Osteocyte (in vitro differentiated cells): ENCODE measurements around the gene AFF3. TPM values are rescaled to one million over a fixed set of nuclear protein-coding genes. Genes with fewer than 3 reads are reported as not detected.
A peak's percentile ranks its signal among the peaks of the same experiment; 100 is the strongest.
"Not testable (repeated sequence)": the region's sequence is repeated elsewhere in the genome, so short reads cannot be mapped to it uniquely, and the experiment has no call there.

Experiments
- DNase-seq: peaks from one replicate; pipeline ENCODE4 v3.0.0; 2021; ENCODE audit warnings: mixed read lengths; ENCODE audit not compliant: unreplicated experiment; ENCODE audit errors: extremely low spot score
- H3K27ac Mint-ChIP-seq: one replicate; pipeline ENCODE4 v1.8.0; 2021; ENCODE audit warnings: mild to moderate bottlenecking, mixed read lengths; ENCODE audit not compliant: unreplicated experiment
- H3K27me3 Mint-ChIP-seq: one replicate; pipeline ENCODE4 v1.8.0; 2021; ENCODE audit warnings: mixed read lengths; ENCODE audit not compliant: unreplicated experiment
- H3K36me3 Mint-ChIP-seq: one replicate; pipeline ENCODE4 v1.8.0; 2021; ENCODE audit warnings: mixed read lengths; ENCODE audit not compliant: unreplicated experiment
- H3K4me1 Mint-ChIP-seq: one replicate; pipeline ENCODE4 v1.8.0; 2021; ENCODE audit warnings: mixed read lengths; ENCODE audit not compliant: unreplicated experiment
- H3K4me3 Mint-ChIP-seq: one replicate; pipeline ENCODE4 v1.8.0; 2021; ENCODE audit warnings: mild to moderate bottlenecking, moderate library complexity, mixed read lengths; ENCODE audit not compliant: unreplicated experiment
- H3K9me3 Mint-ChIP-seq: one replicate; pipeline ENCODE4 v1.8.0; 2021; ENCODE audit warnings: mixed read lengths; ENCODE audit not compliant: unreplicated experiment
- total RNA-seq: library from RNA; stranded (reverse); gene quantifications from 2 replicates; pipeline ENCODE4 v1.2.1, GENCODE V29; 2021
- TF ChIP-seq, protein P1 (sequence below): fragments of 200-600 bp; sonication (generic); IDR thresholded peaks from 2 replicates; pipeline ENCODE4 v1.5.0; 2021; ENCODE audit warnings: antibody characterized with exemption, mild to moderate bottlenecking, moderate library complexity

The AFF3 gene
- total RNA-seq, 1 donor from 2014 or later: 248 TPM

DNA sequence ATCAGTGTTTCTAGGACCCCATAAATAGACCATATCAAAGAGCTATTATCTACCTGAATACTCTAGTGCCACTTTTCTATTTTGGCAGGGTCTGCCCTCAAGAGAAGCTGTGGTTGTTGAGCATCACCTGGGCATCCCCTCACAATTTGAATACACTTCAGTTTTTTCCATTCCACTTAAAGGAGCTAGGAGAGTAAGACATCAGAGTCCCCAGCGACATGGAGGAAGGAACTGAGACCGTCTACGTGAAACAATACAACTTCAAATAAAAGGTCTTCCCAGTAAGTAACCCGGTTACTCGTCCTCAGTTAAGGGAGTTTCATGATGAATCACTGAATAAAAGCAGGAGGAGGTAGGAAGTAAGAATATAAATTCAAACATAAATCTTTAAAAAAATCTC is 206.7 kb downstream of the AFF3 start:
- Mint-ChIP-seq H3K27me3 (no peaks in the 10 kb centered on the region), H3K36me3 (peaks cover 71% of the 10 kb centered on the region), H3K9me3 (no peaks in the 10 kb centered on the region), H3K4me3 (no peak overlapping the region), H3K4me1 (peaks cover 18% of the 10 kb centered on the region), H3K27ac (peak overlapping the region; percentile 31)
- no peak for DNase-seq
- TF ChIP-seq, protein P1, sequence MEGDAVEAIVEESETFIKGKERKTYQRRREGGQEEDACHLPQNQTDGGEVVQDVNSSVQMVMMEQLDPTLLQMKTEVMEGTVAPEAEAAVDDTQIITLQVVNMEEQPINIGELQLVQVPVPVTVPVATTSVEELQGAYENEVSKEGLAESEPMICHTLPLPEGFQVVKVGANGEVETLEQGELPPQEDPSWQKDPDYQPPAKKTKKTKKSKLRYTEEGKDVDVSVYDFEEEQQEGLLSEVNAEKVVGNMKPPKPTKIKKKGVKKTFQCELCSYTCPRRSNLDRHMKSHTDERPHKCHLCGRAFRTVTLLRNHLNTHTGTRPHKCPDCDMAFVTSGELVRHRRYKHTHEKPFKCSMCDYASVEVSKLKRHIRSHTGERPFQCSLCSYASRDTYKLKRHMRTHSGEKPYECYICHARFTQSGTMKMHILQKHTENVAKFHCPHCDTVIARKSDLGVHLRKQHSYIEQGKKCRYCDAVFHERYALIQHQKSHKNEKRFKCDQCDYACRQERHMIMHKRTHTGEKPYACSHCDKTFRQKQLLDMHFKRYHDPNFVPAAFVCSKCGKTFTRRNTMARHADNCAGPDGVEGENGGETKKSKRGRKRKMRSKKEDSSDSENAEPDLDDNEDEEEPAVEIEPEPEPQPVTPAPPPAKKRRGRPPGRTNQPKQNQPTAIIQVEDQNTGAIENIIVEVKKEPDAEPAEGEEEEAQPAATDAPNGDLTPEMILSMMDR: no peak

DNA sequence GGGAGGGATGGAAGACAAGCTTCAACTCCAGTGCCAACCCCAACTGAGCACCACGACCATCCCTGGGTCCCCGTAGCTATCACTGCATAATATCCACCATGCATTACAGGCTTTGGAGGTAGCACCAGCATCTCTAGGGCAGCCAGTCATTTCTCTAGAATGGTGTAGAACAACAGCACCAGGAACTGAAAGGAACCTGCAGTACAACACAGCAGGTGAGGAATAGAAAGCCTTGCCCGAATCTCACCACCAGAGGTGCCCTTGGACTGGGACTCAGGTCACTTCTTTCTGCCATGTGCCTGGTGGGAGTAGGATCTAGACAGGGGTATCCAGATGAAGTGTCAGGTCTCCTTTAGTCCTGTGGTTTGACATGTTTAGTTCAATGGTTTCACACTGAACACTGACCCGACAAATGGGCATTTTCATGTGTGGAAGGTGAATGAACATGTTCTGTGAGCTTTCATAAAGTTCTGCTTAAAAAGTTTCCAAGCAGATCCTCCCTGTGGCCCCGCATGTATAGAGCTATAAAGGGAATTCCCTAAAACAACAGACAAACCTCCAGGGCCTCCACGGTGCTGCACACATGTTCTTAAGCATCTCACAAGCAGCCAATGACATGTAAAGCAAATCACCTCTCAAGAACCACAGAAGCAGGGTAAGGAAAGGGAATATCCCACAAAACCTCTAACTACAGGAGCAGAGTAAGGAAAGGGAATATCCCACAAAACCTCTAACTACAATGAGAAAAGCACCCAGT is 208.3 kb downstream of the AFF3 start:
- Mint-ChIP-seq H3K4me3 (no peak overlapping the region), H3K27me3 (no peaks in the 10 kb centered on the region), H3K4me1 (peaks cover 5% of the 10 kb centered on the region), H3K36me3 (peaks cover 67% of the 10 kb centered on the region), H3K27ac (no peak overlapping the region), H3K9me3 (no peaks in the 10 kb centered on the region)
- DNase-seq: no peak
- TF ChIP-seq, protein P1: no peak

DNA sequence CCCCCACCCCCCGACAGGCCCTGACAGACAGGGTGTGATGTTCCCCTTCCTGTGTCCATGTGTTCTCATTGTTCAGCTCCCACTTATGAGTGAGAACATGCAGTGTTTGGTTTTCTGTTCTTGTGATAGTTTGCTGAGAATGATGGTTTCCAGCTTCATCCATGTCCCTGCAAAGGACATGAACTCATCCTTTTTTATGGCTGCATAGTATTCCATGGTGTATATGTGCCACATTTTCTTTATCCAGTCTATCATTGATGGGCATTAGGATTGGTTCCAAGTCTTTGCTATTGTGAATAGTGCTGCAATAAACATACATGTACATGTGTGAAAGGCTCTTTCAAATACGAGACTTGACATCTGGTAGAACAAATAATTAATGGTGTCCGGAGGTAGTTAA is 208.9 kb downstream of the AFF3 start:
- not testable (repeated sequence) for DNase-seq, H3K4me3 Mint-ChIP-seq, H3K27me3 Mint-ChIP-seq, H3K4me1 Mint-ChIP-seq, H3K27ac Mint-ChIP-seq, H3K9me3 Mint-ChIP-seq
- H3K36me3 Mint-ChIP-seq: peaks cover 62% of the 10 kb centered on the region

DNA sequence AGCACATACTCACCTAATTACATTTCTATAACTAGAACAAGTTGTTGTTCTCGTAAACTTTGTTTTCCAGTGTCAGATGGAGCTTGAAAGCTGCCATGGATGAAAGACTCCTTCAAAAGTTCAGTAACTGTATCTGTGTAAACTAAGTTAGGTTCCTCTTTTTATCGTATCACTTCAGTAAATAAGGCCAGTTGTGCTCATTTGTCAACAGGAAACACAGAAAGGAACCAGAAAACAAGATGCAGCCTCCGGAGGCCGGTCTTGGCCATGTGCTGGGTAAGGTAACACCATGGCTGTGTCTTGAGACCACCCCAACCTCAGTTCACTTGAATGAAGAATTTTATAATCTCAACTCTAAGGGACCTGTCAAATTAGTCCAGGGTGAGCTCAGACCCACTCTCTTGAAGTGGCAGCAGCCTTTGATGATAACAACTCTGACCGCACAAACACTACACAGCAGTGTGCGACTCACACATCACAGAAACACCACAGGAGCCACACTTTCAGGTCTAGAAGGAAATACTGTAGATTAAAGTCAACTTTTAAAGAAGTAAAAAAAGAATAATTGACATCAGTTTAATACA is 213.8 kb downstream of the AFF3 start:
- no peak for DNase-seq
- no peaks in the 10 kb centered on the region for H3K27me3 Mint-ChIP-seq

DNA sequence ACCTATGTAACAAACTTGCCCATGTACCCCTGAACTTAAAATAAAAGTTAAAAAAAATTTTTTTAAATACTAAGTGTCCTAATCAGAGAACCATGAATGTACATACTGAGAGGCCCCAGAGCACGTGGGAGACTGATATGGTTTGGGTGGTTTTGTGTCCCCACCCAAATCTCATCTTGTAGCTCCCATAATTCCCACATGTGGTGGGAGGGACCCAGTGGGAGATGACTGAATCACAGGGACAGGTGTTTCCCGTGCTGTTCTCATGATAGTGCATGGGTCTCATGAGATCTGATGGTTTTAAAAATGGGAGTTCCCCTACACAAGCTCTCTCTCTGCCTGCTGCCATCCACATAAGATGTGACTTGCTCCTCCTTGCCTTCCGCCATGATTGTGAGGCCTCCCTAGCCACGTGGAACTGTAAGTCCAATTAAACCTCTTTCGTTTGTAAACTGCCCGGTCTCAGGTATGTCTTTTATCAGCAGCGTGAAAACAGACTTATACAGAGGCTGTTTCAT is 214.6 kb downstream of the AFF3 start:
- not testable (repeated sequence) for H3K27ac Mint-ChIP-seq, DNase-seq, H3K27me3 Mint-ChIP-seq, H3K9me3 Mint-ChIP-seq, H3K4me1 Mint-ChIP-seq, H3K4me3 Mint-ChIP-seq
- H3K36me3 Mint-ChIP-seq: peaks cover 46% of the 10 kb centered on the region

More for the DNA sequence above, 213.8 kb downstream of the AFF3 start:
- H3K4me3 Mint-ChIP-seq: no peak overlapping the region
- no peaks in the 10 kb centered on the region for H3K9me3 Mint-ChIP-seq
- H3K27ac Mint-ChIP-seq: no peak overlapping the region
- H3K4me1 Mint-ChIP-seq: peaks cover 5% of the 10 kb centered on the region
- TF ChIP-seq, protein P1: no peak
- peaks cover 48% of the 10 kb centered on the region for H3K36me3 Mint-ChIP-seq

DNA sequence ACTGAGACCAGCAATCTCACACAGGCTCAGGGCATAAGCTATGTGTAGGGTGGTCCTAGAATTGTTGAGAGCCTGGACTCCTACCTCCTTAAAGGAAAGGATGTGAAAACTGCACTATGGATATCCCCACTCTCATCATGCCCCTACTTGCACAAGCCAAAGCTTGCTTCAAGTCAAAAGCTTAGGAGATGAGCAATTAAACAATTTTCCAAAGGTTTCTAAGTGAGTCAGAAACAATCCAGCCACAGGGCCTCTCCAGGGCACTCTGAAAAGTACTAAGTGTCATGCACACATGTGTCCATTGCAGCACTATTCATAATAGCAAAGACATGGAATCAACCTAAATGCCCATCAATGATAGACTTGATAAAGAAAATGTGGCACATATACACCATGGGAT is 215.4 kb downstream of the AFF3 start:
- Mint-ChIP-seq H3K27ac (peak overlapping the region; percentile 56), H3K4me3 (no peak overlapping the region), H3K9me3 (peaks cover 7% of the 10 kb centered on the region), H3K4me1 (peaks cover 5% of the 10 kb centered on the region), H3K36me3 (peaks cover 45% of the 10 kb centered on the region), H3K27me3 (no peaks in the 10 kb centered on the region)
- no peak for DNase-seq
- TF ChIP-seq, protein P1: no peak
